HG03064 (cell line): Measurements from ENCODE around the gene XDH.

ENCODE experiments used
- ATAC-seq: cut with Tn5 transposase; IDR thresholded peaks from one replicate; pipeline ENCODE4 v1.9.1; 2021; ENCODE audit warnings: low read depth; ENCODE audit not compliant: unreplicated experiment

Gene XDH

GRCh38 chr2:31414601-31415241, at the start of gene XDH:
Gene XDH (minus strand): TSS chr2:31414742. CDS start chr2:31414666, 76 bp downstream.
- ATAC-seq: no peak

GRCh38 chr2:31457651-31458050, 43.1 kb upstream of the XDH start:
- ATAC-seq: no peak

- no peak for ATAC-seq
Measured at GRCh38 chr2:31446848-31447247, 32.3 kb upstream of the XDH start.

GRCh38 chr2:31442376-31442775, 27.8 kb upstream of the XDH start:
- no peak for ATAC-seq

- ATAC-seq: no peak
Measured at GRCh38 chr2:31440764-31441163, 26.2 kb upstream of the XDH start.

- ATAC-seq: no peak
Measured at GRCh38 chr2:31434911-31435310, 20.4 kb upstream of the XDH start.

- no peak for ATAC-seq
Measured at GRCh38 chr2:31433541-31433940, 19.0 kb upstream of the XDH start.

GRCh38 chr2:31430439-31431165, 16.1 kb upstream of the XDH start:
- ATAC-seq: no peak

- ATAC-seq: no peak
Measured at GRCh38 chr2:31429759-31430438, 15.4 kb upstream of the XDH start.

GRCh38 chr2:31429040-31429439, 14.5 kb upstream of the XDH start:
- no peak for ATAC-seq

- ATAC-seq: no peak
Measured at GRCh38 chr2:31428001-31428418, 13.5 kb upstream of the XDH start.

GRCh38 chr2:31426096-31426495, 11.6 kb upstream of the XDH start:
- no peak for ATAC-seq

GRCh38 chr2:31421634-31422033, 7.1 kb upstream of the XDH start:
- no peak for ATAC-seq

- no peak for ATAC-seq
Measured at GRCh38 chr2:31420936-31421335, 6.4 kb upstream of the XDH start.

- no peak for ATAC-seq
Measured at GRCh38 chr2:31419386-31419785, 4.8 kb upstream of the XDH start.

- no peak for ATAC-seq
Measured at GRCh38 chr2:31415421-31415820, 879 bp upstream of the XDH start.

- ATAC-seq: no peak
Measured at GRCh38 chr2:31413862-31414550, 536 bp downstream of the XDH start.

- no peak for ATAC-seq
Measured at GRCh38 chr2:31413025-31413424, 1.5 kb downstream of the XDH start.

GRCh38 chr2:31411771-31412170, 2.8 kb downstream of the XDH start:
- ATAC-seq: no peak

- ATAC-seq: no peak
Measured at GRCh38 chr2:31406593-31407385, 7.8 kb downstream of the XDH start.
